Neuronal stem cell (in vitro differentiated cells): ENCODE results near the gene NTF3.
A peak's percentile ranks its signal among the peaks of the same experiment; 100 is the strongest.

ENCODE experiments used
- DNase-seq: peaks from one replicate; pipeline ENCODE4 v3.0.0-alpha.2; 2013; ENCODE audit warnings: low spot score
- H2AFZ ChIP-seq: one replicate; pipeline ENCODE4 v1.6.1; 2013; ENCODE audit warnings: mild to moderate bottlenecking, low read length, inconsistent platforms
- H2AK5ac ChIP-seq: 2 replicates; pipeline ENCODE4 v1.6.1; 2013; ENCODE audit warnings: low read depth, mild to moderate bottlenecking, inconsistent platforms, low read length, moderate library complexity, mixed read lengths
- H2BK120ac ChIP-seq: 2 replicates; pipeline ENCODE4 v1.6.1; 2013; ENCODE audit warnings: low read depth, mild to moderate bottlenecking, inconsistent platforms, low read length, moderate library complexity, mixed read lengths
- H2BK12ac ChIP-seq: one replicate; pipeline ENCODE4 v1.6.1; 2013; ENCODE audit warnings: low read length, inconsistent platforms
- H2BK15ac ChIP-seq: 2 replicates; pipeline ENCODE4 v1.6.1; 2013; ENCODE audit warnings: mild to moderate bottlenecking, low read length, inconsistent platforms, mixed read lengths
- H2BK5ac ChIP-seq: one replicate; pipeline ENCODE4 v1.6.1; 2013; ENCODE audit warnings: inconsistent platforms, mild to moderate bottlenecking, low read length, moderate library complexity
- H3K14ac ChIP-seq: one replicate; pipeline ENCODE4 v1.6.1; 2013; ENCODE audit warnings: low read length, inconsistent platforms
- H3K18ac ChIP-seq: 2 replicates; pipeline ENCODE4 v1.6.1; 2013; ENCODE audit warnings: low read length, inconsistent platforms
- H3K23ac ChIP-seq: 2 replicates; pipeline ENCODE4 v1.6.1; 2013; ENCODE audit warnings: low read depth, mild to moderate bottlenecking, mixed read lengths, low read length, inconsistent platforms; ENCODE audit not compliant: poor library complexity
- H3K27ac ChIP-seq: replicated peaks from 3 replicates; pipeline ENCODE4 v1.5.1; 2013; ENCODE audit warnings: low read length, inconsistent platforms
- H3K27me3 ChIP-seq, 3 experiments: 2 replicates each; pipeline ENCODE4 v1.6.1; 2013; ENCODE audit warnings: low read length in 3 of 3, mild to moderate bottlenecking in 2 of 3, inconsistent platforms in 1 of 3, low read depth in 1 of 3, mixed read lengths in 1 of 3, moderate library complexity in 1 of 3; ENCODE audit not compliant: control insufficient read depth in 3 of 3, insufficient read depth in 3 of 3
- H3K36me3 ChIP-seq, 2 donors: replicated peaks in 1 of 2; 2 replicates each; pipeline ENCODE4 v1.6.1; 2013; ENCODE audit warnings: low read length in 2 of 2; ENCODE audit not compliant: control insufficient read depth in 2 of 2, insufficient read depth in 2 of 2
- H3K4ac ChIP-seq: 2 replicates; pipeline ENCODE4 v1.6.1; 2013; ENCODE audit warnings: inconsistent platforms, mild to moderate bottlenecking, low read length, moderate library complexity
- H3K4me1 ChIP-seq, 2 donors: 1 replicate in 1 of 2; 2 replicates in 1 of 2; pipeline ENCODE4 v1.6.1; 2013; ENCODE audit warnings: low read length in 2 of 2, low read depth in 1 of 2; ENCODE audit not compliant: control insufficient read depth in 2 of 2, insufficient read depth in 1 of 2
- H3K4me2 ChIP-seq: one replicate; pipeline ENCODE4 v1.6.1; 2013; ENCODE audit warnings: mild to moderate bottlenecking, low read length, inconsistent platforms; ENCODE audit not compliant: insufficient read depth, poor library complexity, severe bottlenecking
- H3K4me3 ChIP-seq, 2 donors: 2 replicates each; pipeline ENCODE4 v1.5.1; 2013; ENCODE audit warnings: low read length in 2 of 2, mild to moderate bottlenecking in 2 of 2, inconsistent platforms in 1 of 2, moderate library complexity in 1 of 2
- H3K79me1 ChIP-seq: one replicate; pipeline ENCODE4 v1.6.1; 2013; ENCODE audit warnings: low read depth, mild to moderate bottlenecking, inconsistent platforms, low read length, moderate library complexity
- H3K9ac ChIP-seq: one replicate; pipeline ENCODE4 v1.6.1; 2013; ENCODE audit warnings: mild to moderate bottlenecking, low read depth, low read length, inconsistent platforms; ENCODE audit not compliant: poor library complexity
- H3K9me3 ChIP-seq, 2 donors: replicated peaks in 1 of 2; 2 replicates each; pipeline versions ENCODE3 to v1.6.1; 2013; ENCODE audit warnings: low read length in 2 of 2, mild to moderate bottlenecking in 2 of 2, inconsistent platforms in 1 of 2, low read depth in 1 of 2, mixed read lengths in 1 of 2, moderate library complexity in 1 of 2; ENCODE audit not compliant: control insufficient read depth in 2 of 2, insufficient read depth in 1 of 2
- H4K8ac ChIP-seq: one replicate; pipeline ENCODE4 v1.6.1; 2013; ENCODE audit warnings: low read depth, mild to moderate bottlenecking, inconsistent platforms, low read length, moderate library complexity
- H4K91ac ChIP-seq: one replicate; pipeline ENCODE4 v1.6.1; 2013; ENCODE audit warnings: low read length, low read depth, mild to moderate bottlenecking, inconsistent platforms; ENCODE audit not compliant: poor library complexity
- WGBS, 2 donors: extraction: QIAGEN DNeasy Blood & Tissue Kit; methylation state at CpG; one replicate each; pipeline ENCODE4 v1.1.7; 2013; ENCODE audit warnings: missing lambda C conversion rate in 2 of 2, mixed read lengths in 1 of 2; ENCODE audit not compliant: insufficient read length in 2 of 2, insufficient replicate concordance in 1 of 2; ENCODE audit errors: extremely low coverage in 2 of 2; 5-methylcytosine and 5-hydroxymethylcytosine counted together

The NTF3 gene

DNA sequence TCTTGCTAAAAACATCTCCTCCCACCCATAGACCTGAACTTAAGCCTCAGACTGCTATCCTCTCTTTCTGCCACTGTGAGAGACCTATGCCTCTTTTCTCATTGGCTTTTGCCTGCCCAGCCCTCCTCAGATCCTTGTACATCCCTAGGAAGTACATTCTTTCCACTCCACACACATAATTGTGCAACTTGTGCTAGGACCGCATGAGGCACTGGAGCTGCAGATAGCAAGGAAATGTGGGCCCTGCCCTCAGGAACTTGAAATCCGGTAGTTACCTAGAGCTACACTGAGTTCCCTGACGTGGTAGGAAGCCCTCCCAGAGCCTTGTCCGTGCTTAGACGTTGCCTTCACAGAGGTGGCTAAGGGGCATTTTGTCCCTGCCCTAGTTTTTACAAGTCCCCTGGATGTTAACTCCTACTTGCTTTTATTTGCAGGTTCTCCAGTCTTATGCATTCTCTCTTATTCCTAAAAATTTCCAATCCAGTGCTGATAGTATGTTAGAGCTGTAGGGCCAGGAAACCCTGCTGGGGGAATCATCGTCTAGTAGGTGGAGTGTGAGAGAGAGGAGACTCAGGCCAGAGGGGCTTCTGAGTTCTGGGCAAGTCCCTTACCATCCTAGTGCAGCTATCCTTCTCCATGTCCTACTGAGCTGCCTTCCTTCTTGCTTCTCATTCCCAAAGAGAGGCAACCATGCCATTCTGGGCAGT is 41.3 kb downstream of the NTF3 start:
- H2BK15ac ChIP-seq: no peak overlapping the region
- no peak overlapping the region for H4K91ac ChIP-seq
- H2BK120ac ChIP-seq: no peak overlapping the region
- no peak overlapping the region for H3K27ac ChIP-seq
- no peak overlapping the region for H3K4me3 ChIP-seq
- no peaks in the 10 kb centered on the region for H3K4me1 ChIP-seq
- peak overlapping the region; percentile 49 for H3K18ac ChIP-seq
- H3K14ac ChIP-seq: no peak overlapping the region
- no peak overlapping the region for H4K8ac ChIP-seq
- H3K9ac ChIP-seq: no peak overlapping the region
- no peaks in the 10 kb centered on the region for H3K9me3 ChIP-seq
- no peak overlapping the region for H3K23ac ChIP-seq
- no peak overlapping the region for H2AK5ac ChIP-seq
- DNase-seq: no peak
- H3K4ac ChIP-seq: no peak overlapping the region
- peaks cover 0 to 13% (median 0%) of the 10 kb centered on the region in 3 experiments for H3K27me3 ChIP-seq
- H3K4me2 ChIP-seq: no peak overlapping the region
- H2BK12ac ChIP-seq: no peak overlapping the region
- no CpG with 5 or more reads among the region's 6 CpGs for WGBS, 2 donors
- peaks cover 2% of the 10 kb centered on the region for H3K79me1 ChIP-seq
- H2BK5ac ChIP-seq: no peak overlapping the region
- H2AFZ ChIP-seq: no peak overlapping the region
- H3K36me3 ChIP-seq: no peaks in the 10 kb centered on the region

DNA sequence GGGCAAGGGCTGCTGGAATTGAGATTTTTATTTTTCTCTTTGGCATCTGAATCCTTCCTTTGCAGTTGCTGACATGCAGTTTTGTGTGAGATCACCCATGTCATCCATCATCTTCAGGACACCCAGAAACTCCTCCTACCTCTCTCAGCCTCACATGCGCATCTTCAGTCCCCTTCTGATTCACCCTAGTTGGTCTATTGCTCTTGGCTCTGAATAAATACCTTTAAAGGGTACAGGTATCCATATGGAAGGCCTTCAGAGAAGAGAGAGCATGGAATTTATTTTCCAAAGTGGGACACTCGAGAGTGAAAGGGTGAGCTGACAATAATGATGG is 41.8 kb downstream of the NTF3 start:
- Histone ChIP-seq H4K8ac (no peak overlapping the region), H3K9ac (no peak overlapping the region), H3K4me1 (peaks cover 0 to 3% of the 10 kb centered on the region in 2 donors), H3K4ac (no peak overlapping the region), H2BK15ac (no peak overlapping the region), H4K91ac (no peak overlapping the region), H3K4me2 (no peak overlapping the region), H3K27me3 (peaks cover 0 to 19% (median 0%) of the 10 kb centered on the region in 3 experiments), H2AFZ (no peak overlapping the region), H3K18ac (no peak overlapping the region), H3K36me3 (no peaks in the 10 kb centered on the region), H3K14ac (no peak overlapping the region), H2BK5ac (no peak overlapping the region), H3K79me1 (peaks cover 2% of the 10 kb centered on the region), H2AK5ac (no peak overlapping the region), H2BK120ac (no peak overlapping the region), H3K27ac (no peak overlapping the region), H3K9me3 (no peaks in the 10 kb centered on the region), H2BK12ac (no peak overlapping the region), H3K4me3 (no peak overlapping the region), H3K23ac (no peak overlapping the region)
- no CpG with 5 or more reads among the region's 2 CpGs for WGBS, 2 donors
- DNase-seq: no peak

DNA sequence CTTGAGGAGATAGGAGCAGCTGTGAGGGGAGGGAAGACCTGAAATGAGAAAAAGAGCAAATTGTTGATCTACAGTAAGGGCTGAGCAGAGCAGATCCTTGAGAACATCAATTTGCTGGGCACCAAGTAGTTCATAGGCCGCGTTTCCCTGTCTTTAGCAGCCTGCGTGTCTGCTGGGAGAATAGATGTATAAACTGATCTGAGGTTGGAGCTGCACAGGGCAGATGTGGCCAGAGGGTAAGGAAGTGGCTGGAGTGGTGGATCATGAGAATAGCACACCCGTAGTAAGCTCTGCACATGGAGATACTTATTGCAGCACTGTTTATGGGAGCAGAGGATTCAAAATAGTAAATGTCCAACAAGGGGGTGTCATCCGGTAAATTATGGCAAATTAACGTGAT is 44.4 kb downstream of the NTF3 start:
- no peaks in the 10 kb centered on the region for H3K9me3 ChIP-seq

DNA sequence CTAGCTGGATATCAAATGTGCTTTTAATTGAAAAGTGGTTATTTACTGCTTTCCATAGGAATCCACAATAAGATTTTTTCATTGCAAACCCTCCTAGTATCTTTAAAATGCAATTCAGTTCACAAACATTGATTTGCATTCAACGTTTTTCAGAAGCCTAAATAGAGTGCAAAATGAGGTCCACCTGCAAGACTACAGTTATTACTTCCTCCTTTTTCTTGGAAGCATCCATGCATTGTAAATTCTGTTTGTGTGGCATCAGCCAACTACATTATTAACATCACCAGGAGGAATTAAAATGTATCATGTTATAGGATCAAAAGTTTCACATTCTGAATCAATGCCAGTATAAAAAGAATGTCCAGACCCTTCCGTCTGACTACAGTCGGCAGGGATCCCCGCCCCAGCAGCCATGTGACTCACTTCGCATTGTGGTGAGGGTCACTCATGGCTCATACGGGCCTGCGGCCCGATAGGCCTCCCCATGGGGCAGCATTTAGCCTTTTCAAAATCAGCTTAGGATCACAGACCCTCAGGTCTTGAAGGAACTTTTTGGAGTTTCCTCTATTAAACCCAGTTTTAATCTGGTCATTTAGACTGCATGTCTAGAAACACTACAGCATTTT is 46.3 kb downstream of the NTF3 start:
- no peak overlapping the region for H2BK120ac ChIP-seq
- H3K18ac ChIP-seq: no peak overlapping the region
- H3K4me2 ChIP-seq: no peak overlapping the region
- no peak overlapping the region for H2BK15ac ChIP-seq
- no peak overlapping the region for H4K91ac ChIP-seq
- no peak overlapping the region for H3K27ac ChIP-seq
- no peak overlapping the region for H3K4ac ChIP-seq
- peaks cover 0 to 2% of the 10 kb centered on the region in 2 donors for H3K9me3 ChIP-seq
- H3K14ac ChIP-seq: no peak overlapping the region
- H2BK12ac ChIP-seq: no peak overlapping the region
- no peak overlapping the region for H4K8ac ChIP-seq
- no peak overlapping the region for H3K23ac ChIP-seq
- no peak for DNase-seq
- peaks cover 4 to 21% of the 10 kb centered on the region in 2 donors for H3K4me1 ChIP-seq
- H2AK5ac ChIP-seq: no peak overlapping the region
- H3K27me3 ChIP-seq: peaks cover 0 to 45% (median 0%) of the 10 kb centered on the region in 3 experiments
- no peaks in the 10 kb centered on the region for H3K36me3 ChIP-seq
- no peak overlapping the region for H3K4me3 ChIP-seq
- H3K9ac ChIP-seq: no peak overlapping the region
- WGBS, 2 donors: no CpG with 5 or more reads among the region's 8 CpGs
- peaks cover 7% of the 10 kb centered on the region for H3K79me1 ChIP-seq
- H2BK5ac ChIP-seq: no peak overlapping the region
- H2AFZ ChIP-seq: no peak overlapping the region

More for the DNA sequence above, 44.4 kb downstream of the NTF3 start:
- no peak overlapping the region for H4K91ac ChIP-seq
- no peak overlapping the region for H3K18ac ChIP-seq
- DNase-seq: no peak
- H2AFZ ChIP-seq: no peak overlapping the region
- H4K8ac ChIP-seq: no peak overlapping the region
- H2BK120ac ChIP-seq: no peak overlapping the region
- no peak overlapping the region for H3K23ac ChIP-seq
- no peak overlapping the region for H2BK15ac ChIP-seq
- H3K4me1 ChIP-seq: peaks cover 4 to 21% of the 10 kb centered on the region in 2 donors
- H2BK5ac ChIP-seq: no peak overlapping the region
- H3K36me3 ChIP-seq: no peaks in the 10 kb centered on the region
- no peak overlapping the region for H3K4me2 ChIP-seq
- peaks cover 0 to 45% (median 0%) of the 10 kb centered on the region in 3 experiments for H3K27me3 ChIP-seq
- H3K79me1 ChIP-seq: peaks cover 2% of the 10 kb centered on the region
- H3K27ac ChIP-seq: no peak overlapping the region
- H3K9ac ChIP-seq: no peak overlapping the region
- no CpG with 5 or more reads among the region's 6 CpGs for WGBS, 2 donors
- H3K14ac ChIP-seq: no peak overlapping the region
- no peak overlapping the region for H3K4ac ChIP-seq
- no peak overlapping the region for H2AK5ac ChIP-seq
- H2BK12ac ChIP-seq: no peak overlapping the region
- H3K4me3 ChIP-seq: no peak overlapping the region
